Measurements from ENCODE around the gene ALPK1.

GRCh38 chr4:112422644-112423043 is 125.5 kb downstream of the ALPK1 start:
- no peak for TF ChIP-seq CTCF (IDR thresholded peaks at IDR 0.05)
- no peak for TF ChIP-seq POLR2AphosphoS5 (IDR thresholded peaks at IDR 0.05)
- TF ChIP-seq POLR2A (IDR thresholded peaks at IDR 0.05) = no peak

All from prostate gland (tissue), 2 donors.